PC-9 (cell line): Measurements from ENCODE around the gene CCDC146. TPM values are rescaled to one million over a fixed set of nuclear protein-coding genes. Genes with fewer than 3 reads are reported as not detected.

ENCODE experiments used
- BruUV-seq: library from RNA; stranded (reverse); fragments of 400-500 nt; replicated peaks from 2 replicates; lab custom pipeline; 2021; lab: Mats Ljungman, UMichigan
- CTCF ChIA-PET: fragments of 300-600 bp; sonication (Branson Sonifier 250); formaldehyde crosslinking; loops from one replicate; lab custom pipeline; 2022; ENCODE audit warnings: antibody characterized with exemption; lab: Charles Lee
- POLR2A ChIA-PET: fragments of 300-600 bp; sonication (Branson Sonifier 250); formaldehyde crosslinking; loops from one replicate; lab custom pipeline; 2022; ENCODE audit warnings: antibody characterized with exemption; ENCODE audit not compliant: unreplicated experiment; lab: Charles Lee
- DNase-seq, 2 experiments: peaks; one replicate each; pipeline versions ENCODE4 v3.0.0 to v3.0.0-alpha.2; 2015 to 2022; ENCODE audit warnings: mixed read lengths in 1 of 2
- H2AFZ ChIP-seq: fragments of 200-600 bp; sonication (generic); 2 replicates; pipeline ENCODE4 v1.8.1; 2017; ENCODE audit warnings: antibody characterized with exemption
- H3F3A ChIP-seq: fragments of 200-600 bp; sonication (generic); 2 replicates; pipeline ENCODE4 v1.8.1; 2017; ENCODE audit warnings: antibody characterized with exemption, mild to moderate bottlenecking, low read depth; ENCODE audit not compliant: insufficient read depth
- H3K27ac ChIP-seq: fragments of 200-600 bp; sonication (generic); 2 replicates; pipeline ENCODE4 v1.6.1; 2016; ENCODE audit warnings: mixed run types
- H3K27me3 ChIP-seq: fragments of 200-600 bp; sonication (generic); 2 replicates; pipeline ENCODE4 v1.6.1; 2016; ENCODE audit warnings: low read depth, mixed run types; ENCODE audit not compliant: insufficient read depth
- H3K36me3 ChIP-seq: fragments of 200-600 bp; sonication (generic); 2 replicates; pipeline ENCODE4 v1.6.1; 2016; ENCODE audit warnings: low read depth, mixed run types
- H3K4me1 ChIP-seq: fragments of 200-600 bp; sonication (generic); replicated peaks from 2 replicates; pipeline ENCODE4 v1.6.1; 2016; ENCODE audit warnings: mixed run types; ENCODE audit not compliant: insufficient read depth
- H3K4me2 ChIP-seq: fragments of 200-600 bp; sonication (generic); 2 replicates; pipeline ENCODE4 v1.6.1; 2017; ENCODE audit warnings: mixed run types
- H3K4me3 ChIP-seq: fragments of 200-600 bp; sonication (generic); 2 replicates; pipeline ENCODE4 v1.6.1; 2016; ENCODE audit warnings: mixed run types
- H3K79me2 ChIP-seq: fragments of 200-600 bp; sonication (generic); 2 replicates; pipeline ENCODE4 v1.6.1; 2017; ENCODE audit warnings: low read depth, mixed run types
- H3K9me2 ChIP-seq: fragments of 200-600 bp; sonication (generic); 2 replicates; pipeline ENCODE4 v1.8.1; 2017; ENCODE audit warnings: mild to moderate bottlenecking; ENCODE audit not compliant: insufficient read depth
- H3K9me3 ChIP-seq: fragments of 200-600 bp; sonication (generic); 2 replicates; pipeline ENCODE4 v1.8.1; 2016; ENCODE audit warnings: low read depth; ENCODE audit not compliant: insufficient read depth
- H4K20me1 ChIP-seq: fragments of 200-600 bp; sonication (generic); 2 replicates; pipeline ENCODE4 v1.8.1; 2017; ENCODE audit not compliant: insufficient read depth
- CTCF ChIP-seq: fragments of 200-600 bp; sonication (generic); conservative IDR thresholded peaks from 2 replicates; pipeline ENCODE4 v1.6.1; 2017; ENCODE audit warnings: mixed run types, antibody characterized with exemption, mild to moderate bottlenecking, moderate library complexity
- EZH2 ChIP-seq: fragments of 200-600 bp; sonication (generic); IDR thresholded peaks from 2 replicates; pipeline ENCODE4 v1.8.0; 2017; ENCODE audit warnings: antibody characterized with exemption, low read depth
- intact Hi-C: fragments of 100-400 bp; cut with micrococcal nuclease; formaldehyde crosslinking; loops from one replicate; pipeline ENCODE4 v1.10.0; 2022; ENCODE audit not compliant: unreplicated experiment
- total RNA-seq: library from RNA; stranded (reverse); gene quantifications from 2 replicates; pipeline ENCODE4 v1.2.3, GENCODE V29; 2021

The CCDC146 gene
- total RNA-seq, 1 experiment from 2014 or later, result 15.9 TPM

DNA sequence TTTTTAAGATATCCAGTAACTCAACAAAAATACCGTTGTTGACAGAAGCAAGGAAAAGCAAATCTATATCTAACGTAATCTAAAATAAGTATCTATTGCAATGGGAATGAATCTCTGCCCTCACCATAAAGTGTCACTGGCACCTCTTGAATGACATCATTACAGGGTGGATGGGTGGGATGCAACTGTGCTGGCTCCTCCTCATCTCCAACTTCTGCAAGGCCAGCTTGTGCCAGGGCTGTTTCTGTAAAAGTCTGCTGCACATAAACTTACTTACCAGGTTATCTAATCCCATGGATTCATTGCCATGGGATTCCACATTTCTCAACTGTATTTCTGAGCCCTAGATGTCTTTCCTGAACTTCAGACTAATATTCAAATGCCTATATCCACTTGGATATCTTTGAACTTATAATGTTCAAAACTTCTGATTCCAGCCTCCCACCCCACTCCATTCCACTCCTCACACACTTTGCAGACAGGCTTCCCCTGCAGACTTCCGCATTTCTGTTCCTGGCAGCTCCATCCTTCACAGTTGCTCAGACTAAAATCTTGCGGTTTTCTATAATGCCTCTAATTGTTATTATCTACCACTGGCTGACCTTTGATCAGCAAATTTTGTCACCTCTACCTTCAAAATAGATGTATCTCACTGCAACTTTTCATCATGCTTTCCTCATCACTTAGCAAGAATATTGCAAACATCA, 66.5 kb downstream of the CCDC146 start:
- no peaks in the 10 kb centered on the region for H3K9me3 ChIP-seq
- no peaks in the 10 kb centered on the region for H4K20me1 ChIP-seq
- no peaks in the 10 kb centered on the region for H3F3A ChIP-seq
- intact Hi-C loops, result no loop called here
- no peaks in the 10 kb centered on the region for H3K9me2 ChIP-seq
- no peak overlapping the region for H3K4me3 ChIP-seq
- no peaks in the 10 kb centered on the region for H3K27me3 ChIP-seq
- H2AFZ ChIP-seq, result no peak overlapping the region
- H3K79me2 ChIP-seq, result no peaks in the 10 kb centered on the region
- ChIA-PET POLR2A (no interaction called here), CTCF (no interaction called here)
- no peak overlapping the region for H3K4me2 ChIP-seq
- no peaks in the 10 kb centered on the region for H3K4me1 ChIP-seq
- H3K27ac ChIP-seq, result no peak overlapping the region
- H3K36me3 ChIP-seq, result no peaks in the 10 kb centered on the region
- BruUV-seq, result no TSS peak
- DNase-seq, result no peak
- no peak for TF ChIP-seq EZH2
- TF ChIP-seq CTCF, result no peak

DNA sequence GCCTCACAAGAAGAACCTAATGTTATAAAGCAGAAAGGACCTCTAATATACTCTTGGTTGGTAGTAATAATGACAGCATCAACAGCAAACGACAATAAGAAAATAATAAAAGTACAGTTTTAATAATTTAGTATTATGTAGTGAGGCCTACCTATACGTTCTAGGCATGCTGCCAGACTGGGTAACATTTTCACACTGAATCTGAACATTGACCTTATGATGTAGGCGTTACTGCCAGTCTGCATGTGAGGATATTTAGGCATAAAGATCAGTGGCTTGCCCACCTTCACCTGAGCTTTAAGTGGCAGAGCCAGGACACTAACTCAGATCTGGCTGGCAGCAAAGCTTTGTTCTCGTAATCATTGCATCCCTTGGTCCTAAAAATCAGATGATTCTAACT, 74.7 kb downstream of the CCDC146 start:
- Histone ChIP-seq H3F3A (no peaks in the 10 kb centered on the region), H4K20me1 (no peaks in the 10 kb centered on the region), H3K27ac (no peak overlapping the region), H3K9me2 (no peaks in the 10 kb centered on the region), H3K79me2 (no peaks in the 10 kb centered on the region), H2AFZ (no peak overlapping the region), H3K4me2 (no peak overlapping the region), H3K9me3 (no peaks in the 10 kb centered on the region), H3K4me1 (no peaks in the 10 kb centered on the region), H3K36me3 (no peaks in the 10 kb centered on the region), H3K27me3 (no peaks in the 10 kb centered on the region), H3K4me3 (no peak overlapping the region)
- no TSS peak for BruUV-seq
- intact Hi-C loops, result no loop called here
- DNase-seq, result no peak
- ChIA-PET CTCF (no interaction called here), POLR2A (no interaction called here)
- TF ChIP-seq CTCF, result no peak
- no peak for TF ChIP-seq EZH2

- Histone ChIP-seq H3K4me3 (no peak within 1 kb of the TSS), H2AFZ (no peak within 1 kb of the TSS)
- CTCF ChIA-PET, result no interaction called here
These were observed 76.9 kb downstream of the CCDC146 start, which contains the start of gene FGL2 for GRCh38 chr7:77199013-77199966. Gene FGL2 (minus strand): TSS chr7:77199819. CDS start chr7:77199793, 26 bp downstream.

More at GRCh38 chr7:77199013-77199966, 76.9 kb downstream of the CCDC146 start, which contains the start of gene FGL2:
- no peak for DNase-seq
- TF ChIP-seq CTCF, result no peak
- Histone ChIP-seq H3K4me1 (no peaks in the 10 kb centered on the region), H3K9me2 (no peaks in the 10 kb centered on the region), H3K36me3 (no peaks in the 10 kb centered on the region), H4K20me1 (no peaks in the 10 kb centered on the region), H3K4me2 (no peak within 1 kb of the TSS), H3K27ac (no peak within 1 kb of the TSS), H3K79me2 (no peaks in the 10 kb centered on the region), H3K27me3 (no peaks in the 10 kb centered on the region), H3F3A (no peaks in the 10 kb centered on the region), H3K9me3 (no peaks in the 10 kb centered on the region)
- POLR2A ChIA-PET, result interaction anchor here (0.8 kb wide), 1 partner anchor 245 kb away, joined by 4 read pairs; no protein-coding TSS in a partner anchor
- no TSS peak for BruUV-seq
- intact Hi-C loops, result no loop called here
